Measurements from ENCODE around the gene CLDN8.

GRCh38 chr21:30255679-30256078 is 39.8 kb upstream of the CLDN8 start:
- TF ChIP-seq CTCF (IDR thresholded peaks at IDR 0.05; ENCODE audit: low read depth, low read length) (no peak), EZH2phosphoT487 (IDR thresholded peaks at IDR 0.05; ENCODE audit: low read depth) (no peak)

Data from OCI-LY3 (cell line).